Activated CD4-positive, alpha-beta memory T cell treated with anti-CD3 and anti-CD28 coated beads for 36 hours (primary cell): Measurements from ENCODE around the gene CALD1. TPM values are rescaled to one million over a fixed set of nuclear protein-coding genes. Genes with fewer than 3 reads are reported as not detected.

ENCODE experiments used
- CTCF ChIA-PET: fragments of 350-600 bp; sonication (Branson Sonifier 250); formaldehyde crosslinking; loops from one replicate; lab custom pipeline; 2021; ENCODE audit warnings: antibody characterized with exemption, inconsistent platforms; lab: Charles Lee
- POLR2A ChIA-PET: fragments of 350-600 bp; sonication (Branson Sonifier 250); formaldehyde crosslinking; loops from one replicate; lab custom pipeline; 2021; ENCODE audit warnings: antibody characterized with exemption; lab: Charles Lee
- DNase-seq: peaks from one replicate; pipeline ENCODE4 v3.0.0-alpha.2; 2020
- H3K27ac Mint-ChIP-seq: one replicate; pipeline ENCODE4 v1.8.0; 2021; ENCODE audit warnings: mixed read lengths
- H3K27me3 Mint-ChIP-seq: one replicate; pipeline ENCODE4 v1.8.0; 2021; ENCODE audit warnings: mixed read lengths
- H3K36me3 Mint-ChIP-seq: one replicate; pipeline ENCODE4 v1.8.0; 2021; ENCODE audit warnings: mixed read lengths
- H3K4me1 Mint-ChIP-seq: one replicate; pipeline ENCODE4 v1.8.0; 2021; ENCODE audit warnings: low read depth, mixed read lengths
- H3K4me3 Mint-ChIP-seq: one replicate; pipeline ENCODE4 v1.8.0; 2021; ENCODE audit warnings: mild to moderate bottlenecking, mixed read lengths
- H3K9me3 Mint-ChIP-seq: one replicate; pipeline ENCODE4 v1.8.0; 2021; ENCODE audit warnings: mixed read lengths
- intact Hi-C: fragments of 100-400 bp; cut with micrococcal nuclease; formaldehyde crosslinking; loops from one replicate; pipeline ENCODE4 v1.15.1; 2023
- total RNA-seq, 2 experiments: library from RNA; stranded (reverse); gene quantifications; one replicate each; pipeline ENCODE4 v1.2.3, GENCODE V29; 2021

Gene CALD1
- total RNA-seq, 2 experiments from 2014 or later, result 7.1 to 7.5 TPM

DNA sequence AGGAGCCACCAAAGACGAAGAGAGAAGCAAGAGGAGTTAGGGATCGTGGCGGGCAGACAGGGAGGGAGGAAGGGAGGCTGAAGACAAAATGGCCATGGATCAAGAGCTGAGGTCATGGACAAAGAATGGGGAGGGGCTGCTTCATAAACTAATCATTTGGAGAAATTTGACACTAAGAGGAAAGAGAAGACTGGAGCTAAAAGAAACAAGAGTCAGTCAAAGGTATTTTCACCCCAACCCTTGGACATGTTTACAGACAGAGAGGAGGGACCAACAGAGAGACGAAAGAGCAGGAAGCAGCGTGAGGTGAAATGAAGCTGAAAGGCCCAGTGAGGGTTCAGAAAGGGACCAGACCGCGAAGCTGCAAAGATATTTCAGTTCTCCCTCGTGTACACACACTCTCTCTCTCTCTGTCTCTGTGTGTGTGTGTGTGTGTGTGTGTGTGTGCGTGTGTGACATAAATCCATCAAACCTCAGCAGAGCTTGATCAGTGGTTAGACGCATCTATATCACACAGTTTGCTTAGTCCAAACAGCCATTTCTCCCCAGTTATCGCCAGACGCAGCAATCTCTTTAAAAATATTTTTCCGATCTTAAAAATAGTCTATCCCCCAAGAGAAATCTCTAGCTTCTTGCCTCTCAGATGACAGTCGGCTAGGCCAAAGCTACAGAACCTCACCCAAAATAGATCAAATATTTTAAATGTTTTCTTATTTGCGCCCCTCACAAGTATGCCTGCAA is 12.5 kb upstream of the CALD1 start:
- ChIA-PET POLR2A (no interaction called here), CTCF (interaction anchor here (1.0 to 1.1 kb wide), 2 partner anchors 43 to 65 kb away, joined by 4 read pairs; no protein-coding TSS in a partner anchor)
- no peak overlapping the region for H3K27ac Mint-ChIP-seq
- intact Hi-C loops, result no loop called here
- no peaks in the 10 kb centered on the region for H3K36me3 Mint-ChIP-seq
- DNase-seq, result no peak
- H3K4me3 Mint-ChIP-seq, result no peak overlapping the region
- H3K4me1 Mint-ChIP-seq, result no peaks in the 10 kb centered on the region
- H3K9me3 Mint-ChIP-seq, result no peaks in the 10 kb centered on the region
- H3K27me3 Mint-ChIP-seq, result no peaks in the 10 kb centered on the region

DNA sequence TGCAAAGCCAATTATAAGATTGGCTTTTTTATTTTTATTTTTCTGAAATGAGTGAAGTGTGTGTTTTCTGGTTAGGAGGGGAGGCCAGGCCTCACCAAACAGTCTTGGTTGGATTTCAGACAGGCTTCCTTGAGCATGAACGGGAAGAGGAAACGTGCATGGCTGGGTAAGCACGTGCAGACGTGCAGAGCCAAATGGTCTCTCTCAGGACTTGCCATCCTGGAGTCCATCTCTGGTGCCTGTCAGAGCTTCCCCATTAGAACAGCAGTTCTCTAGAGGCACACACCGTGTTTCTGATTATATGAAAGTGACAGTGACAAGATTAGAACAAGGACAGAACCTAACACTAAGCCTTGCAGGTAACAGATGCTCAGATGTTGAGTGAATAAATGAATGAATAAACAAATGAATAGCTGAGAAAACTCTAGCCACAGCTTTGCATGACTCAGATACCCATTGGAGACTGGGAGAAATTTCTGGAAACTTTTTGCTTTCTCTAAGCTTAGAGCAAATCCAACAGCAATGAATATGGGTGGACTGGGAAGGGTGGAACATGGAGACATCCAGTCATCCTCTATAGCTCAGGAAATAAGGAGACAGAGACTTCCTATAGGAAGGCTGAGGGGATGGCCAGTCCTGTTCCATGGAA is 11.8 kb upstream of the CALD1 start:
- intact Hi-C loops, result no loop called here
- no peaks in the 10 kb centered on the region for H3K9me3 Mint-ChIP-seq
- no peaks in the 10 kb centered on the region for H3K4me1 Mint-ChIP-seq
- H3K4me3 Mint-ChIP-seq, result no peak overlapping the region
- ChIA-PET POLR2A (no interaction called here), CTCF (interaction anchor here (1.0 to 1.1 kb wide), 3 partner anchors 40 to 65 kb away, joined by 3 to 4 read pairs (median 4); no protein-coding TSS in a partner anchor)
- H3K36me3 Mint-ChIP-seq, result no peaks in the 10 kb centered on the region
- H3K27me3 Mint-ChIP-seq, result no peaks in the 10 kb centered on the region
- no peak overlapping the region for H3K27ac Mint-ChIP-seq
- no peak for DNase-seq

DNA sequence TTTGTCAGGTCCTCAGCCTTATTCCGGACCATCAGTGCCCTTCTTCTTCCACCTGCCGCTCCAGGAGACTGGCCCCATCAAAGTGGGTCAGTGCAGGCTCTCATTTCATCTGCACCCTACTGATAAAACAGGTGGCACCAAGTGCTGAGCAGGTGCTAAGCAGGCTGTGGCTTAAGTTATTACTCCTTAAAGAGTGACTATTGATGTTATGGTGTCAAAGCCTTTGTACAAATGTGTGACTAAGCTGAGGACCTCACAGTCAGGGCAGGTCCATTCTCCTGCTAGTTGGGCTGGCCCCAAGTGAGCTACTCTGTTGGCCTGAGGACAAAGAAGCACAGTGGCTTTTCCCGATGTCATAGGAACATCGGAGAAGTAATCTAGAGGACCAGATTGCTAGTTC is 11.2 kb upstream of the CALD1 start:
- Mint-ChIP-seq H3K4me1 (no peaks in the 10 kb centered on the region), H3K4me3 (no peak overlapping the region), H3K27me3 (no peaks in the 10 kb centered on the region), H3K27ac (no peak overlapping the region), H3K9me3 (no peaks in the 10 kb centered on the region), H3K36me3 (no peaks in the 10 kb centered on the region)
- DNase-seq, result no peak
- CTCF ChIA-PET, result interaction anchor here (1.0 to 1.1 kb wide), 2 partner anchors 40 to 44 kb away, joined by 3 to 4 read pairs; no protein-coding TSS in a partner anchor
- intact Hi-C loops, result no loop called here
- POLR2A ChIA-PET, result no interaction called here

DNA sequence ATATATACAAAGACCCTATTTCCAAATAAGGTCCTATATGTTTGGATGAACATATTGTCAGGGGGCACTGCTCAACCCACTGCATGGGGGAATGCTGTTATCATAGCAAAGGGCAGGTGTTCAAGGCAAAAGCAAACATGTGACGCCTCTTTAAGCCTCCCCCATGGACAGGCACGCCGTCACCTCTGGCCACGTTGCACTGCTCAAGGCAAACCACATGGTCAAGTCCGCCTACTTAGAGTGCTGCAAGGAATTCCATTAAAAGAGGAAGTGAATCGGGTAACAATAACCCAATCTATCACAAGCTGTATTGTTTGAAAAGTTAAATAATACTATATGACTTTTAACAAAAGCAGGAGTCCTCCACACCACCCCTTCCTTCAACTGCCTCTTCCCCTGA is 8.8 kb upstream of the CALD1 start:
- DNase-seq, result no peak
- POLR2A ChIA-PET, result no interaction called here
- no peak overlapping the region for H3K27ac Mint-ChIP-seq
- H3K27me3 Mint-ChIP-seq, result no peaks in the 10 kb centered on the region
- intact Hi-C loops, result no loop called here
- CTCF ChIA-PET, result no interaction called here
- H3K36me3 Mint-ChIP-seq, result no peaks in the 10 kb centered on the region
- H3K4me3 Mint-ChIP-seq, result no peak overlapping the region
- H3K4me1 Mint-ChIP-seq, result no peaks in the 10 kb centered on the region
- no peaks in the 10 kb centered on the region for H3K9me3 Mint-ChIP-seq

- Mint-ChIP-seq H3K36me3 (no peaks in the 10 kb centered on the region), H3K27ac (no peak overlapping the region), H3K27me3 (no peaks in the 10 kb centered on the region), H3K4me1 (no peaks in the 10 kb centered on the region), H3K4me3 (no peak overlapping the region), H3K9me3 (no peaks in the 10 kb centered on the region)
- intact Hi-C loops, result no loop called here
- ChIA-PET POLR2A (no interaction called here), CTCF (no interaction called here)
- no peak for DNase-seq
Observed at GRCh38 chr7:134771111-134771510, 8.3 kb upstream of the CALD1 start.

GRCh38 chr7:134771889-134772288 is 7.5 kb upstream of the CALD1 start:
- DNase-seq, result no peak
- no peaks in the 10 kb centered on the region for H3K9me3 Mint-ChIP-seq
- intact Hi-C loops, result no loop called here
- H3K4me3 Mint-ChIP-seq, result no peak overlapping the region
- ChIA-PET POLR2A (no interaction called here), CTCF (no interaction called here)
- no peak overlapping the region for H3K27ac Mint-ChIP-seq
- H3K27me3 Mint-ChIP-seq, result no peaks in the 10 kb centered on the region
- no peaks in the 10 kb centered on the region for H3K4me1 Mint-ChIP-seq
- H3K36me3 Mint-ChIP-seq, result no peaks in the 10 kb centered on the region

- ChIA-PET POLR2A (no interaction called here), CTCF (no interaction called here)
- intact Hi-C loops, result no loop called here
- Mint-ChIP-seq H3K36me3 (no peaks in the 10 kb centered on the region), H3K27me3 (no peaks in the 10 kb centered on the region), H3K9me3 (no peaks in the 10 kb centered on the region), H3K27ac (no peak overlapping the region), H3K4me1 (no peaks in the 10 kb centered on the region), H3K4me3 (no peak overlapping the region)
- DNase-seq, result no peak
Observed at GRCh38 chr7:134772401-134772800, 7.0 kb upstream of the CALD1 start.

GRCh38 chr7:134773164-134773563 is 6.3 kb upstream of the CALD1 start:
- ChIA-PET CTCF (no interaction called here), POLR2A (no interaction called here)
- Mint-ChIP-seq H3K4me1 (no peaks in the 10 kb centered on the region), H3K9me3 (no peaks in the 10 kb centered on the region), H3K4me3 (no peak overlapping the region), H3K27ac (no peak overlapping the region), H3K36me3 (no peaks in the 10 kb centered on the region), H3K27me3 (no peaks in the 10 kb centered on the region)
- intact Hi-C loops, result no loop called here
- DNase-seq, result no peak

DNA sequence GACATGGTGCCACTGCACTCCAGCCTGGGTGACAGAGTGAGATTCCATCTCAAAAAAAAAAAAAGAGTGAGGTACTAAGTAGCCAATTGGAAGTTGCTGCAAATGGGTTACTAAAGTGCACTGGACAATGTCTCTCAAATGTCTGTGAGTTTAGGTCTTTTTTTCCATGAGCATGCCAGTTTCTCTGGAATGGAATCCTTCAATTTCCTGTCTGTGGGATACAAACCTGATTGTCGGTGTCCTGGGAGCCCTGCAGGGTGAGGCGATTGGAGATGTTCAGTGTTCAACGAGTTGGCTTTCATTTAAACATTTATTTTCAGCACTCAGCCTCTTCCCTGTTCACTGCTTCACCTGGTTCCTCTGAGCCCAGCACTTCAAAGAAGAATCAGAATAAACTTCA is 5.3 kb upstream of the CALD1 start:
- no peaks in the 10 kb centered on the region for H3K27me3 Mint-ChIP-seq
- no peak overlapping the region for H3K4me3 Mint-ChIP-seq
- no peaks in the 10 kb centered on the region for H3K4me1 Mint-ChIP-seq
- H3K36me3 Mint-ChIP-seq, result no peaks in the 10 kb centered on the region
- intact Hi-C loops, result no loop called here
- DNase-seq, result no peak
- H3K27ac Mint-ChIP-seq, result no peak overlapping the region
- H3K9me3 Mint-ChIP-seq, result no peaks in the 10 kb centered on the region
- ChIA-PET POLR2A (no interaction called here), CTCF (no interaction called here)

GRCh38 chr7:134777470-134777869 is 2.0 kb upstream of the CALD1 start:
- intact Hi-C loops, result no loop called here
- Mint-ChIP-seq H3K9me3 (no peaks in the 10 kb centered on the region), H3K36me3 (no peaks in the 10 kb centered on the region), H3K27me3 (no peaks in the 10 kb centered on the region), H3K4me3 (no peak overlapping the region), H3K4me1 (no peaks in the 10 kb centered on the region), H3K27ac (no peak overlapping the region)
- ChIA-PET POLR2A (no interaction called here), CTCF (no interaction called here)
- DNase-seq, result no peak

DNA sequence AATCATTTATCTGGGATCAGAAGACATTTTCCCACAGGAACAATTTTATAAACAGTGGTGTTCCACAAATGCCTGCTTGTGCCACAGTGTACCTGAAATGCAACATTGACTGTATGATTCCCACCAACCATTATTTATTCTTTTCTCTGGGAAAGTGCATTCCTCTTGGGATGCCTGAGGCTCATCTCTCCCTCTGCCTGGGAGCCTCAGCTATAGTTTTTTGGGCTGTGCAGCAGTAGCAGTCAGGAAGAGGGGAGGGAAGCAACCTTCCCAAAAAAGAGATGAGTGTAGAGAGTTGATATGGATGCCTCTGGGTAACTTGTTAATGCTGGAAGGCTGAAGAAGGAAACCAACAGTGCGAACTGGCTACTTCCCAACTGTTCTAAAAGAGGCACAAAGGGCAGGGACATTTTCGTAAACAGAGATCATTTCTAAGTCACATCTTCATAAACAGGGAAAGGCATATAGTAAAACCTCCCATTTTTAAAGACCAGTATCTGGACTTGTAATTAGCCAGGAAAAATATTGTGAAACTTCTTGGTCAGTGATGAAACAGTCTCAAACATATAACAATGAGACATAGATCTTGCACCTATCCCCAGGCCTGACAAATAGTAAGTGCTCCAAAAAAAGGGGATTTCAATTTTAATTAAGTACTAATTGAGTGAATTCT is 1.4 kb upstream of the CALD1 start:
- Mint-ChIP-seq H3K36me3 (no peaks in the 10 kb centered on the region), H3K27me3 (no peaks in the 10 kb centered on the region), H3K9me3 (no peaks in the 10 kb centered on the region), H3K4me3 (no peak overlapping the region), H3K4me1 (no peaks in the 10 kb centered on the region), H3K27ac (no peak overlapping the region)
- no peak for DNase-seq
- intact Hi-C loops, result no loop called here
- ChIA-PET POLR2A (no interaction called here), CTCF (no interaction called here)

GRCh38 chr7:134779741-134780065 is 269 bp downstream of the CALD1 start:
- Mint-ChIP-seq H3K36me3 (no peaks in the 10 kb centered on the region), H3K9me3 (no peaks in the 10 kb centered on the region), H3K27me3 (no peaks in the 10 kb centered on the region), H3K4me3 (no peak overlapping the region), H3K4me1 (no peaks in the 10 kb centered on the region), H3K27ac (no peak overlapping the region)
- intact Hi-C loops, result no loop called here
- CTCF ChIA-PET, result no interaction called here
- POLR2A ChIA-PET, result no interaction called here
- DNase-seq, result no peak
